H1 (cell line): Measurements from ENCODE around the gene RPAP3. TPM values are rescaled to one million over a fixed set of nuclear protein-coding genes. Genes with fewer than 3 reads are reported as not detected.

Experiments used
- CTCF ChIA-PET: fragments of 300-600 bp; sonication (Branson Sonifier 250); formaldehyde crosslinking; loops from one replicate; lab custom pipeline; 2021; ENCODE audit not compliant: partially characterized antibody; lab: Charles Lee
- POLR2A ChIA-PET: fragments of 300-600 bp; sonication (Branson Sonifier 250); formaldehyde crosslinking; loops from one replicate; lab custom pipeline; 2021; ENCODE audit warnings: inconsistent platforms; ENCODE audit not compliant: partially characterized antibody; lab: Charles Lee
- DNase-seq, 2 experiments: peaks; one replicate each; pipeline versions ENCODE4 v3.0.0 to v3.0.0-alpha.2; 2010 to 2022; ENCODE audit warnings: low spot score in 2 of 2, low read depth in 1 of 2, mixed read lengths in 1 of 2
- FAIRE-seq: peaks from 2 replicates; lab custom pipeline; 2011; peaks lifted over from hg19 to GRCh38; lab: Jason Lieb, UNC
- H2AFZ ChIP-seq: 2 replicates; pipeline ENCODE4 v1.8.1; 2012; ENCODE audit warnings: low read length, inconsistent platforms
- H2AK5ac ChIP-seq: 2 replicates; pipeline ENCODE4 v1.6.1; 2013; ENCODE audit warnings: low read depth, low read length
- H2BK120ac ChIP-seq: replicated peaks from 2 replicates; pipeline ENCODE3; 2013; ENCODE audit warnings: low read depth, low read length, inconsistent platforms
- H2BK12ac ChIP-seq: 2 replicates; pipeline ENCODE4 v1.6.1; 2013; ENCODE audit warnings: low read depth, low read length
- H2BK15ac ChIP-seq: 2 replicates; pipeline ENCODE4 v1.6.1; 2013; ENCODE audit warnings: low read length
- H2BK20ac ChIP-seq: 2 replicates; pipeline ENCODE4 v1.6.1; 2013; ENCODE audit warnings: low read length
- H2BK5ac ChIP-seq: 2 replicates; pipeline ENCODE4 v1.6.1; 2013; ENCODE audit warnings: low read depth, low read length
- H3K14ac ChIP-seq: 2 replicates; pipeline ENCODE4 v1.6.1; 2013; ENCODE audit warnings: inconsistent platforms; ENCODE audit not compliant: insufficient read length
- H3K18ac ChIP-seq: 2 replicates; pipeline ENCODE4 v1.6.1; 2013; ENCODE audit warnings: low read length; ENCODE audit errors: extremely low read depth
- H3K23ac ChIP-seq: 2 replicates; pipeline ENCODE4 v1.6.1; 2013; ENCODE audit warnings: inconsistent platforms; ENCODE audit not compliant: insufficient read length
- H3K23me2 ChIP-seq: 2 replicates; pipeline ENCODE4 v1.6.1; 2013; ENCODE audit warnings: low read depth, low read length
- H3K27ac ChIP-seq: 2 replicates; pipeline ENCODE4 v1.6.1; 2011; ENCODE audit warnings: low read depth, low read length, inconsistent platforms
- H3K27me3 ChIP-seq, 4 experiments: replicated peaks in 1 of 4; 1 replicate in 1 of 4; 2 replicates in 3 of 4; pipeline versions ENCODE4 v1.6.1 to v1.8.1; 2011 to 2013; ENCODE audit warnings: low read length in 3 of 4, mild to moderate bottlenecking in 3 of 4, inconsistent platforms in 2 of 4, mixed read lengths in 2 of 4, moderate library complexity in 1 of 4; ENCODE audit not compliant: control insufficient read depth in 3 of 4, insufficient read depth in 3 of 4; ENCODE audit errors: extremely low read depth in 1 of 4
- H3K36me3 ChIP-seq, 4 experiments: 2 replicates each; pipeline versions ENCODE4 v1.6.1 to v1.8.1; 2011 to 2013; ENCODE audit warnings: mild to moderate bottlenecking in 4 of 4, low read length in 3 of 4, moderate library complexity in 2 of 4, control low read depth in 1 of 4, inconsistent platforms in 1 of 4; ENCODE audit not compliant: insufficient read depth in 4 of 4, control insufficient read depth in 2 of 4
- H3K4ac ChIP-seq: replicated peaks from 2 replicates; pipeline ENCODE3; 2013; ENCODE audit warnings: low read length, low read depth, mixed read lengths, inconsistent platforms; ENCODE audit not compliant: insufficient read length
- H3K4me1 ChIP-seq, 4 experiments: replicated peaks in 1 of 4; 1 replicate in 1 of 4; 2 replicates in 3 of 4; pipeline versions ENCODE4 v1.6.1 to v1.8.1; 2011 to 2013; ENCODE audit warnings: low read length in 3 of 4, inconsistent platforms in 2 of 4, mixed read lengths in 1 of 4; ENCODE audit not compliant: insufficient read depth in 4 of 4, control insufficient read depth in 3 of 4
- H3K4me2 ChIP-seq, 2 experiments: 2 replicates each; pipeline versions ENCODE4 v1.6.1 to v1.8.1; 2011 to 2013; ENCODE audit warnings: low read depth in 2 of 2, low read length in 2 of 2, control low read depth in 1 of 2, inconsistent platforms in 1 of 2, mild to moderate bottlenecking in 1 of 2; ENCODE audit not compliant: insufficient read depth in 1 of 2
- H3K4me3 ChIP-seq, 4 experiments: fragments of 200-600, 300-600 bp in 1 of 4; sonication (generic), shearing (Covaris generic), sonication (Bioruptor Twin) in 1 of 4; 2 replicates each; pipeline versions ENCODE4 v1.5.1 to v1.8.1; 2011 to 2016; ENCODE audit warnings: low read length in 4 of 4, low read depth in 3 of 4, control low read depth in 2 of 4, inconsistent platforms in 2 of 4, mild to moderate bottlenecking in 2 of 4, mixed read lengths in 1 of 4, moderate library complexity in 1 of 4; ENCODE audit not compliant: insufficient read depth in 2 of 4; ENCODE audit errors: extremely low read depth in 1 of 4
- H3K56ac ChIP-seq: replicated peaks from 2 replicates; pipeline ENCODE3; 2013; ENCODE audit warnings: low read depth, mild to moderate bottlenecking, mixed read lengths, low read length, inconsistent platforms; ENCODE audit not compliant: insufficient read length
- H3K79me1 ChIP-seq: 2 replicates; pipeline ENCODE4 v1.6.1; 2013; ENCODE audit warnings: low read depth, low read length, control low read depth
- H3K79me2 ChIP-seq, 2 experiments: 2 replicates each; pipeline versions ENCODE4 v1.6.1 to v1.8.1; 2012 to 2013; ENCODE audit warnings: low read length in 2 of 2, mild to moderate bottlenecking in 2 of 2, inconsistent platforms in 1 of 2; ENCODE audit not compliant: insufficient read depth in 2 of 2, control insufficient read depth in 1 of 2
- H3K9ac ChIP-seq, 4 experiments: replicated peaks in 1 of 4; 1 replicate in 1 of 4; 2 replicates in 3 of 4; pipeline versions ENCODE4 v1.6.1 to v1.8.1; 2011 to 2013; ENCODE audit warnings: low read depth in 3 of 4, low read length in 3 of 4, control low read depth in 2 of 4, mild to moderate bottlenecking in 2 of 4, moderate library complexity in 2 of 4, inconsistent platforms in 1 of 4; ENCODE audit errors: extremely low read depth in 1 of 4
- H3K9me3 ChIP-seq, 2 experiments: 2 replicates each; pipeline versions ENCODE4 v1.6.1 to v1.8.1; 2012 to 2013; ENCODE audit warnings: mild to moderate bottlenecking in 2 of 2, moderate library complexity in 2 of 2, control low read depth in 1 of 2, inconsistent platforms in 1 of 2, low read depth in 1 of 2, low read length in 1 of 2, mixed read lengths in 1 of 2; ENCODE audit not compliant: insufficient read depth in 2 of 2
- H4K20me1 ChIP-seq, 2 experiments: replicated peaks in 1 of 2; 2 replicates each; pipeline versions ENCODE3 to v1.8.1; 2011 to 2013; ENCODE audit warnings: inconsistent platforms in 2 of 2, low read length in 2 of 2, mild to moderate bottlenecking in 1 of 2; ENCODE audit not compliant: insufficient read depth in 2 of 2, control insufficient read depth in 1 of 2
- H4K5ac ChIP-seq: 2 replicates; pipeline ENCODE4 v1.6.1; 2013; ENCODE audit warnings: low read length, low read depth, mixed read lengths, inconsistent platforms; ENCODE audit not compliant: insufficient read length
- H4K8ac ChIP-seq: 2 replicates; pipeline ENCODE4 v1.8.0; 2013; ENCODE audit warnings: mild to moderate bottlenecking, moderate library complexity, low read length, inconsistent platforms; ENCODE audit not compliant: insufficient read depth; ENCODE audit errors: extremely low read depth
- H4K91ac ChIP-seq: replicated peaks from 2 replicates; pipeline ENCODE3; 2013; ENCODE audit warnings: low read length, mixed read lengths, inconsistent platforms; ENCODE audit not compliant: insufficient read length
- ASH2L ChIP-seq: fragments of 200-600, 300-600 bp; sonication (generic); IDR thresholded peaks from one replicate; pipeline ENCODE4 v1.7.1; 2017; ENCODE audit warnings: low read length
- CREB1 ChIP-seq: IDR thresholded peaks from 2 replicates; pipeline ENCODE4 v1.6.1; 2012; ENCODE audit warnings: inconsistent platforms
- CTCF ChIP-seq, 3 experiments: IDR thresholded peaks; 1 replicate in 2 of 3; 2 replicates in 1 of 3; pipeline versions ENCODE4 v1.5.1 to v1.6.1; 2011; ENCODE audit warnings: low read length in 3 of 3, mild to moderate bottlenecking in 3 of 3, inconsistent platforms in 2 of 3, low read depth in 1 of 3, moderate library complexity in 1 of 3; ENCODE audit not compliant: insufficient read depth in 1 of 3; ENCODE audit errors: control extremely low read depth in 1 of 3
- HDAC2 ChIP-seq, 2 experiments: fragments of 300-600 bp in 1 of 2; sonication (generic) in 1 of 2; IDR thresholded peaks; 2 replicates each; pipeline ENCODE4 v1.6.1; 2011 to 2012; ENCODE audit warnings: low read depth in 2 of 2, low read length in 2 of 2, mild to moderate bottlenecking in 2 of 2, moderate library complexity in 2 of 2, borderline replicate concordance in 1 of 2, inconsistent platforms in 1 of 2
- MAX ChIP-seq: IDR thresholded peaks from 2 replicates; pipeline ENCODE4 v1.6.1; 2012; ENCODE audit warnings: inconsistent platforms
- RAD21 ChIP-seq, 2 experiments: IDR thresholded peaks in 1 of 2; conservative IDR thresholded peaks in 1 of 2; 2 replicates each; pipeline ENCODE4 v1.6.1; 2011; ENCODE audit warnings: low read depth in 2 of 2, low read length in 2 of 2, improper control_type of control experiment in 1 of 2, inconsistent platforms in 1 of 2, mild to moderate bottlenecking in 1 of 2, moderate library complexity in 1 of 2
- SP4 ChIP-seq: IDR thresholded peaks from 2 replicates; pipeline ENCODE4 v1.6.1; 2012; ENCODE audit warnings: low read length, inconsistent platforms
- YY1 ChIP-seq: IDR thresholded peaks from 2 replicates; pipeline ENCODE4 v1.6.1; 2011; ENCODE audit warnings: low read depth, mild to moderate bottlenecking, low read length
- WGBS, 2 experiments: shearing (Covaris generic) in 1 of 2; methylation state at CpG; one replicate each; pipeline versions ENCODE4 v1.1.6 to v1.1.7; 2013 to 2015; ENCODE audit warnings: low lambda C conversion rate in 2 of 2, mixed read lengths in 2 of 2, inconsistent platforms in 1 of 2, low coverage in 1 of 2, missing lambda C conversion rate in 1 of 2; ENCODE audit not compliant: insufficient replicate concordance in 2 of 2, insufficient coverage in 1 of 2, insufficient read length in 1 of 2; ENCODE audit errors: extremely low coverage in 1 of 2, missing lambda C conversion rate in 1 of 2; 5-methylcytosine and 5-hydroxymethylcytosine counted together
- polyA plus RNA-seq, 7 experiments: library from polyadenylated mRNA; depleted of rRNA in 3 of 7; stranded (reverse) in 5 of 7; unstranded in 2 of 7; fragments of >200 nt in 5 of 7; fragments of 200-250 nt in 2 of 7; gene quantifications; 1 replicate in 5 of 7; 2 replicates in 1 of 7; 4 replicates in 1 of 7; pipeline versions ENCODE4 v1.2.1 to v1.2.3, GENCODE V29; 2011 to 2013; ENCODE audit warnings: missing spikeins in 2 of 7, mixed read lengths in 2 of 7
- total RNA-seq: library from RNA; stranded (reverse); fragmentation: NEBNext Ultra II Directional; extraction: Animal tissue kit (Norgen Biotek cat#: 25700); gene quantifications from 2 replicates; pipeline ENCODE4 v1.2.1, GENCODE V29; 2021

The RPAP3 gene
- total and polyA plus RNA-seq, 2 of the 8 experiments (the other 6 are each of a cell fraction or from before 2014, with no cell fraction given): 6.4 to 60.5 TPM

GRCh38 chr12:47717443-47718193 is 11.8 kb upstream of the RPAP3 start:
- no peak overlapping the region for H3K56ac ChIP-seq
- H3K23me2 ChIP-seq: no peaks in the 10 kb centered on the region
- peak; percentile 52; the same call in 1 of the 2 replicates for TF ChIP-seq CREB1
- no peak for TF ChIP-seq ASH2L
- peak; percentile 83 to 98 (median 93) for TF ChIP-seq CTCF (IDR thresholded peaks at IDR 0.05; ENCODE audit: control extremely low read depth in 1 of 3, insufficient read depth in 1 of 3, low read depth in 1 of 3, low read length in 3 of 3)
- TF ChIP-seq YY1: peak; percentile 60
- TF ChIP-seq SP4: peak; percentile 77; the same call in 1 of the 2 replicates
- TF ChIP-seq HDAC2 (IDR thresholded peaks at IDR 0.05; ENCODE audit: borderline replicate concordance in 1 of 2, low read depth in 2 of 2, low read length in 2 of 2): no peak
- TF ChIP-seq RAD21 (IDR thresholded peaks at IDR 0.05 in 1 of 2, conservative IDR thresholded peaks at IDR 0.05 in 1 of 2; ENCODE audit: low read depth in 2 of 2, low read length in 2 of 2): peak; percentile 64 to 67
- TF ChIP-seq MAX: peak; percentile 37; the same call in 1 of the 2 replicates
- no peak overlapping the region; the same call in 1 of the 2 replicates for H3K27ac ChIP-seq
- H2BK5ac ChIP-seq: no peak overlapping the region
- no peak overlapping the region for H2BK12ac ChIP-seq
- no peak overlapping the region for H3K4ac ChIP-seq
- H2AK5ac ChIP-seq: no peak overlapping the region
- FAIRE-seq (peak; percentile 24), DNase-seq (peak; percentile 68 to 90)
- no peak overlapping the region for H3K9ac ChIP-seq
- ChIA-PET POLR2A (interaction anchor here (0.7 to 1.3 kb wide), 5 partner anchors 16 to 56 kb away, joined by 3 to 4 read pairs (median 3); partner anchors contain the start of gene SLC48A1), CTCF (interaction anchor here (0.6 to 64.6 kb wide), 16 partner anchors 12 to 222 kb away, joined by 3 to 2442 read pairs (median 16); partner anchors contain the start of genes ENDOU, RAPGEF3, RPAP3 and SLC48A1)
- 27% methylated on average over 13 of the region's 13 CpGs; no CpG with 5 or more reads in 1 of the 2 experiments for WGBS, 2 experiments
- H3K27me3 ChIP-seq: peaks cover 0 to 7% (median 3%) of the 10 kb centered on the region in 4 experiments; a peak in 3 of 7 replicates
- peaks cover 4 to 9% (median 8%) of the 10 kb centered on the region in 4 experiments; a peak in 5 of 7 replicates for H3K4me1 ChIP-seq
- H2BK15ac ChIP-seq: no peak overlapping the region
- H4K5ac ChIP-seq: no peak overlapping the region
- H4K8ac ChIP-seq: no peak overlapping the region
- no peaks in the 10 kb centered on the region for H3K9me3 ChIP-seq
- no peak overlapping the region for H3K18ac ChIP-seq
- H2BK120ac ChIP-seq: no peak overlapping the region
- peak overlapping the region in 1 of 4 experiments; percentile 30; a peak in 2 of 8 replicates for H3K4me3 ChIP-seq
- H3K14ac ChIP-seq: no peak overlapping the region
- no peak overlapping the region for H2AFZ ChIP-seq
- H3K36me3 ChIP-seq: 0 out of 8 replicates have a peak, but pooled peaks cover 0 to 3% (median 0%) of the 10 kb centered on the region in 4 experiments
- no peaks in the 10 kb centered on the region for H3K79me2 ChIP-seq
- H2BK20ac ChIP-seq: no peak overlapping the region
- no peak overlapping the region for H3K23ac ChIP-seq
- no peak overlapping the region for H4K91ac ChIP-seq
- H4K20me1 ChIP-seq: no peaks in the 10 kb centered on the region
- H3K79me1 ChIP-seq: no peaks in the 10 kb centered on the region
- H3K4me2 ChIP-seq: peak overlapping the region in 1 of 2 experiments; percentile 23; a peak in 1 of 4 replicates
